SK-N-MC (cell line): ENCODE data around the gene RTBDN.

Source experiments
- EZH2 ChIP-seq: fragments of 200-600 bp; sonication (generic); IDR thresholded peaks from one replicate; pipeline ENCODE4 v1.6.1; 2017; ENCODE audit warnings: antibody characterized with exemption
- FOXP2 ChIP-seq: optimal IDR thresholded peaks from 2 replicates; pipeline ENCODE3; 2011; ENCODE audit warnings: mild to moderate bottlenecking, moderate library complexity; ENCODE audit not compliant: insufficient read depth; ENCODE audit errors: extremely low read length, control extremely low read depth
- POLR2AphosphoS5 ChIP-seq: IDR thresholded peaks from 2 replicates; pipeline ENCODE4 v1.6.1; 2012; ENCODE audit warnings: mild to moderate bottlenecking, low read depth, low read length, borderline replicate concordance

DNA sequence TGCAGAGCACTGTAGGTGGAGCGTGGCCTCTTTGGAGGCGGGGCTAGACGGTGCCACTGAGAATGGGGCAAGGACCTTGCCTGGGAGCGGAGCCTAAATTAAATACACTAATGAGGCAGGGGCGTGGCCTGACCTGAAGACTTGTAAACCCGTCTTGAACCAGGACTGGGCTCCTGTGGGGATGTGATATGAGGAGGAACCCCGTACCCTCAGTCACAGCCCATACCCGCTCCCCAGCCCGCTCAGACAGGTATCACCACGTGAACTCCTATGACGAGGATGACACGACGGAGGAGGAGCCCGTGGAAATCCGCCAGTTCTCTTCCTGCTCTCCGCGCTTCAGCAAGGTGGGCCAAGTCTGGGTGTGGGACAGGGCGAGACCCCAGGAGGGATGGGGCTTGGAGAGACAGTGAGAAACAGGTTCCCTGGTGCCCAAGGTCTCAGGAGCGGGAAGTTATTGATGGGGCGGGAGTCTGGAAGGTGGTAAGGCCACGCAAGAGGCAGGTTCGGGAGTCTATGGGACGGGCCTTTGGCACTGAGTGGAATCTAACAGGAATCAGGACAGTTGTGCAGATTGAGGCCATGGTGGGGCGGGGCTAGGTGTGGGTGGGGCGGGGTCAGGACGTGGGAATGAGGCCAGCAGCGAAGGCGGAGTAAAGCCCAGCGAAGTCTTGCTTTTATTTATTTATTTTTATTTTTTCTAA is 32.2 kb upstream of the RTBDN start:
- no peak for TF ChIP-seq POLR2AphosphoS5
- TF ChIP-seq EZH2: no peak
- TF ChIP-seq FOXP2: no peak
